Fibroblast of the aortic adventitia (primary cell): ENCODE measurements around the gene TWIST2. TPM values are rescaled to one million over a fixed set of nuclear protein-coding genes. Genes with fewer than 3 reads are reported as not detected.
A peak's percentile ranks its signal among the peaks of the same experiment; 100 is the strongest.

Experiments used
- DNase-seq: peaks from one replicate; pipeline ENCODE4 v3.0.0-alpha.2; 2010; ENCODE audit warnings: low read depth
- H3K4me3 ChIP-seq: 2 replicates; pipeline ENCODE4 v1.5.1; 2011; ENCODE audit warnings: low read depth, mild to moderate bottlenecking, control low read depth, low read length, moderate library complexity
- total RNA-seq: library from RNA; depleted of rRNA; stranded (reverse); fragments of >200 nt; gene quantifications from 2 replicates; pipeline ENCODE4 v1.2.3, GENCODE V29; 2012; ENCODE audit warnings: low replicate concordance
- TF ChIP-seq, protein P1 (sequence below): IDR thresholded peaks from 2 replicates; pipeline ENCODE4 v1.5.1; 2011; ENCODE audit warnings: mild to moderate bottlenecking, low read length, control low read depth, inconsistent platforms; ENCODE audit not compliant: insufficient read depth

TWIST2 gene
- total RNA-seq, 1 donor: 64.1 TPM

DNA sequence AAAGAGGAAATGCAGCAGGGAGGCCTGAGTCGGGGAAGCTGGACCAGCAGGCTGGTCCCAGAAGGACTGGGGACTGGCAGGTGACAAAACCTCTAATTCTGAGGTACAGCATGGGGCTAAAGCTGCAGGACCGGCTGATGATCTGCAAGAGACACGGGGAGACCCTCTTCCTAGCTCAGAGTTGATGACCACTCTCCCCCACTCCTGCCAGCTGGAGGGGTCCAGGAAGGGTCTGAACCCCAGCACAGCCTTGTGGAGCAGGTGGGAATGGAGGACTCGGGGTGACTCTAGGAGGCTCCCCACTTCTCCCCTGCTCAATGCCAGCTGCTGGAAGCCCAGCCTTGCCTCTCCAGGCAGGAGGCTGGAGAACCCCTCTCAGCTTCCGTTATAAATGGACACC, 67.7 kb downstream of the TWIST2 start:
- DNase-seq: no peak
- TF ChIP-seq, protein P1, sequence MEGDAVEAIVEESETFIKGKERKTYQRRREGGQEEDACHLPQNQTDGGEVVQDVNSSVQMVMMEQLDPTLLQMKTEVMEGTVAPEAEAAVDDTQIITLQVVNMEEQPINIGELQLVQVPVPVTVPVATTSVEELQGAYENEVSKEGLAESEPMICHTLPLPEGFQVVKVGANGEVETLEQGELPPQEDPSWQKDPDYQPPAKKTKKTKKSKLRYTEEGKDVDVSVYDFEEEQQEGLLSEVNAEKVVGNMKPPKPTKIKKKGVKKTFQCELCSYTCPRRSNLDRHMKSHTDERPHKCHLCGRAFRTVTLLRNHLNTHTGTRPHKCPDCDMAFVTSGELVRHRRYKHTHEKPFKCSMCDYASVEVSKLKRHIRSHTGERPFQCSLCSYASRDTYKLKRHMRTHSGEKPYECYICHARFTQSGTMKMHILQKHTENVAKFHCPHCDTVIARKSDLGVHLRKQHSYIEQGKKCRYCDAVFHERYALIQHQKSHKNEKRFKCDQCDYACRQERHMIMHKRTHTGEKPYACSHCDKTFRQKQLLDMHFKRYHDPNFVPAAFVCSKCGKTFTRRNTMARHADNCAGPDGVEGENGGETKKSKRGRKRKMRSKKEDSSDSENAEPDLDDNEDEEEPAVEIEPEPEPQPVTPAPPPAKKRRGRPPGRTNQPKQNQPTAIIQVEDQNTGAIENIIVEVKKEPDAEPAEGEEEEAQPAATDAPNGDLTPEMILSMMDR: no peak
- no peak overlapping the region for H3K4me3 ChIP-seq

DNA sequence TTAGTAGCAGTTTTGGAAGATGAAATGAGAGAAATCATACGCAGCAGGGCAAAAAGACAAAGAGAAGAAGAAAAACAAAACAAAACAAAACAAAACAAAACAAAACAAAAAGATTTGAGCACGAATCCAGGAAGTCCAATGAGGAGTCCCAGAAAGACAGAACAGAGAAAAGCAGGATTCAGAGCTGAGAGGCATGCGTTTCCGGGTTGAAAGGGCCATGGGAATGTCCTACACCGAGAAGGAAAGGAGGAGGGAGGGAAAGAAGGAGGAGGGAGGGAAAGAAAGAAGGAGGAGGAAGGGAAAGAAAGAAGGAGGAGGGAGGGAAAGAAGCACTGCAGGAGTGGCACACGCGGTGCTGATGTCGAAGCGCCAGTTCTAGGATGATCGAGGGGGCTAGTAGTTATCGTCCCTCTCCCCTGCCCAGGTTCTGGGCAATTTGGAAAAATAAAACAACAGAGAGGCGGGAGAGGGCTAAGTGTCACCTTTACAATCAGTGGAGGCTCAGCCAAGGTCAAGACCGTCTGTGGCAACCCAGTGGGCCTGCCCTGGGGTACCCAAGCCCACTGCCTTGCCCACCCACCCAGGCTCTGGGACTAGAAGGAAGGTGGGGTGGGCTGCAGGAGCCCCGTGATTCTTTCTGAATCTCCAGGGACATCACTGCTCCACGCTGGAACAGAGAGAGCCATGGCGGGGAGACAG, 68.4 kb downstream of the TWIST2 start:
- H3K4me3 ChIP-seq: no peak overlapping the region
- TF ChIP-seq, protein P1: no peak

DNA sequence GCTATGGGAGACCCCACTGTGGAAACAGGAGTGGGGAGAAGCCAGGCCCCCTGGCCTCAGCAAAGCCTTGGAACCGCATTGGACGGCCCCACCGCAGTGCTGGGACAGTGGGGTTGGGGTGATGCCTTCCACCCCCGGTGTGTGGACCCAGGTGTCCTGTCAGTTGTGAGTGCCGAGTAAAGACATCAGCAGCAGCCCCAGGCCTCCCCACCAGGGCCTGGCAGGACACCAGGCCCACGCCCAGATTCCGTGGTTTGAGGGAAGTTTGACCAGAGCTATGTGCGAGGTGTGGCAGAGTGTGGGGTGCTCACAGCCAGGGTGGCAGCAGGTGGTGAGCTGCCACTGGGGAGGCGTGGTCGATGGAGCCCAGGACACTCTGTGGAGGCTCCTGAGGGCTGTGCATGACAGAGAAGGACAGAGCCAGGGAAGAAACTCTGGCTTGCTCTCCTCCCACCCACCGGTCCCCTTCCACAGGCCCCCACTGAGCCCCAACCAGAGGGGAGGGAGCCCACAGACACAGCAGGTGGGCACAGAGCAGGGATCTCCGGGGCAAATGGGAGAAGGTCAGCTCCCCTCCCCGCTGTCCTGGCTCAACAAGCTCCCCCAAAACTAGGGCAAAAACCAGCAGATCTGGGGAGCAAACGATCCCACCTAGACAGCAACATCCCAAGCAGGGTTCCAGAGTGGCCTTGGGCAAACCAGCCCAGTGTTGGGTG, 69.1 kb downstream of the TWIST2 start:
- no peak for DNase-seq
- TF ChIP-seq, protein P1: peak; percentile 1
- H3K4me3 ChIP-seq: no peak overlapping the region

More for the DNA sequence above, 68.4 kb downstream of the TWIST2 start:
- no peak for DNase-seq

DNA sequence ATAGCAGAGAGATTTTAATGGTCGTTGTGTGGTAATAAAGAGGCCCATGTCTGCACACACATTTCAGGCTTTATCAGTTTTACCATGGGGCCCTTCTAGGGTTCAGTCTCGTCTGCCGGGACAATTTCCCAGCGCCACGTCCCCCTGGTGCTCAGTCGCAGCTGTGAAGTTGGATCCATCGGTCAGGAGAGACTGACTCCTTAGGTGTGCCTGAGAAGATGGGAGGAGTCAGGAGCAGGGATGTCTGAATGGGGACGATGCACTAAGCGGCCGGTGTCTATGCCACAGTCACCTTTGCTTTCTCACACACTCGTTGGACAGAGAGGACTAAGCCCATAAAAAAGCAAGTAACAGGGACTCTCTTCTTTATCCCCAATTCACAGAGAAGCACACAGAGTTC, 71.4 kb downstream of the TWIST2 start:
- H3K4me3 ChIP-seq: no peak overlapping the region
- TF ChIP-seq, protein P1: no peak
- no peak for DNase-seq

DNA sequence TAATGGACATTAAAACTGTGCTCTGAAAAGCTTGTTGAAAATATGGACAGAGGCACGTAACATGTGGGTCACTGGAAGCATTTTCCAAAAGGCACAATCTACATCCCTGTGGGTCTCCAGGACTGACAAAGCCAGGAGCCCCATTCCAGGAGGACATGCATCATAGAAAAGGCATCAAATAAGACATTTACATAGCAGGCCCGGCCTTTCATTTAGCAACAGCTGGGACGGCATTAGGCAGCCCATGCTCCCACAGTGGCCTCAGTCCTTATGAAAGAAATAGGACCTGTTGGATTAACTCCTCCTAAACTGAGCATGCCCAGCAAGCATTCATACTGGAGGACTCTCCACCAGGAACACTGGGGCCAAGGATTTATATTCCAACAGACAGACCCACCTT, 72.2 kb downstream of the TWIST2 start:
- no peak for DNase-seq
- H3K4me3 ChIP-seq: no peak overlapping the region
- TF ChIP-seq, protein P1: no peak

DNA sequence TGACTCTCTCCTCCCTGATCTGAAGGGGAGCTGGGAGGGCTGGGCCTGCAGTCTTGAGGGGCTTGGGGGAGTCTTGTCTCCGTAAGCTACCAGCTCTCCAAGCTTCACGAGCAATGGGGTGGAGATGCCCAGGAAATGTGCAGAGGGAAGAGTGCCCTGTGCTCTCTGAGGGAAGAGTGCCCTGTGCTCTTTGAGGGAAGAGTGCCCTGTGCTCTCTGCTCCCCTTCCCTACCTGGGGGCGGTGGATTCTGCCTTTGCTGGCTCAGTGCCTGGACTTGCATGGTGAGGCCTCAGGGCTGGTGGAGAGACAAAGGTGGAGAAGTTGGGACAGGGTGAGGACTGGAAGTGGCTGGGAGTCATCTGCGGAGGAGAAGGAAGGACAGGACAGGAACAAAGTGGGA, 72.7 kb downstream of the TWIST2 start:
- DNase-seq: no peak
- TF ChIP-seq, protein P1: no peak
- H3K4me3 ChIP-seq: no peak overlapping the region

DNA sequence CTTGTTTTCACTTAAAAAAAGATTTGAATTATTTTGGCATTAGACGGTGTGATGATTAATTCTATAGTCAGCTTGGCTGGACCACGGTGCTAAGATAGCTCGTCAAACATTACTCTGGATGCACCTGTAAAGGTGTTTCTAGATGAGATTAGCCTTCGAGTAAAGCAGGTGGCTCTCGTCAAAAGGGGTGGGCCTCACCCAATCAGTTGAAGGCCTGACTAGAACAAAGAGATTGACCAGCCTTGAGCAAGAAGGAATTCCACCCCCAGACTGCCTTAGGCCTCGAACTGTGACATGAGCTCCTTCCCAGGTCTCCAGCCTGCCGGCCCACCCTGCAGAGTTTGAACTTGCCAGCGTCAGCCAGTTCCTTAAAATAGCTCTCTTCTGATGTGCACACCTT, 73.4 kb downstream of the TWIST2 start:
- no peak overlapping the region for H3K4me3 ChIP-seq
- TF ChIP-seq, protein P1: no peak
- DNase-seq: no peak
